GM15510 (cell line): ENCODE results near the gene FBXW8.

Experiments used
- POLR2A ChIP-seq: IDR thresholded peaks from 3 replicates; pipeline ENCODE4 v1.6.1; 2011; ENCODE audit warnings: borderline replicate concordance; ENCODE audit not compliant: insufficient read length; ENCODE audit errors: extremely low read depth

The FBXW8 gene

DNA sequence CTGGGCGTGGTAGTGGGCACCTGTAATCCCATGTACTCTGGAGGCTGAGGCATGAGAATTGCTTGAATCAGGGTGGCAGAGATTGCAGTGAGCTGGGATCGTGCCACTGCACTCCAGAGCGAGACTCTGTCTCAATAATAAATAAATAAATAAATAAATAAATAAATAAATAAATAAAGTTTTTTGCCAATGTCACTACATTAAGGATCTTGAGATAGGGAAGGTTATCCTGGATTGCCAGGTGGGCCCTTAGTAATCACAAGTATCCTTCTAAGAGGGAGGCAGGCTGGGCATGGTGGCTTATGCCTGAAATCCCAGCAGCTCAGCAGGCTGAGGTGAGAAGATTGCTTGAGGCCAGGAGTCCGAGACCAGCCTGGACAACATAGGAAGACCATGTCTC lies 4.5 kb upstream of the FBXW8 start:
- no peak for TF ChIP-seq POLR2A

DNA sequence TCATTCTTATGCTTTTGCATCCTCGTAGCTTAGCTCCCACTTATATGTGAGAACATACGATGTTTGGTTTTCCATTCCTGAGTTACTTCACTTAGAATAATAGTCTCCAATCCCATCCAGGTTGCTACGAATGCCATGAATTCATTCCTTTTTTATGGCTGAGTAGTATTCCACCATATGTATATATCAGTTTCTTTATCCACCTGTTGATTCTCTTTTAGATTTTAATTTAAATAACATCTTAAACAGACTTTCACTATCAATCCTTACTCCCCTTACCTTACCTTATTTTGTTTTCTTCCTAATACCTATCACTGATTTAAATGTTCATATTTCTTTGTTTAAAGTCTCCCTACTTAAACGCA lies 488 bp upstream of the FBXW8 start:
- no peak for TF ChIP-seq POLR2A

DNA sequence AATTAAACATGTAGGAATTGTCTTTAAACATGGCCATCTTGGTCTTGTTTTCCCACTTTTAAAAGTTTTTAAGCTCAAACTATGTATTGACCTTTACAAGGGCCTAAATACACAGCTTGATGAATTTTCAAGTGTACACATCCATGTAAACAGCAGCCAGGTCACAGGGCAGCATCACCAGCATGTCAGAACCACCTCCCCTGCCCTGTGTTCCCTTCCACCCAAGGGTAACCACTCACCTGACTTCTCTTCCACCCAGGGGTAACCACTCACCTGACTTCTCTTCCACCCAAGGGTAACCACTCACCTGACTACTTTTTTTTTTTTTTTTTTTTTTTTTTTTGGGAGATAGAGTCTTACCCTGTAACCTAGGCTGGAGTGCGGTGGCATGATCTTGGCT lies 4.6 kb downstream of the FBXW8 start:
- TF ChIP-seq POLR2A, result no peak

DNA sequence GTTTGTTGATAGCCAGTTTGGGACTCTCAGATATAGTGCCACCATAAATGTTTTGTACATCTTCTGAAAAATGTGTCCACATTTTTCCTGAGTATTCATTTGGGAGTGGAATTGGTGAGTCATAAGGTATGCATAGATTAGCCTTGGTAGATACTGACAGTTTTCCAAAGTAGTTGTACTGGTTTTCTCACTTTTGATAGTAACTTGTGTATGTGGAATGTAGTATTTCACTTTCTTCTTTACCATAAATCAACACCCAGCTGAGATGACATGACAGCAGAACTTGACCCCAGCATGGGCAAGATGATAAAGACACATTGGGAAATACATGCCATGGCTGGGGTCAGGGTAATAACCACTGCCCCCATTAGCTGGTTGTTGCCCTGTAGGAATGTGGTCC lies 5.4 kb downstream of the FBXW8 start:
- TF ChIP-seq POLR2A, result no peak

DNA sequence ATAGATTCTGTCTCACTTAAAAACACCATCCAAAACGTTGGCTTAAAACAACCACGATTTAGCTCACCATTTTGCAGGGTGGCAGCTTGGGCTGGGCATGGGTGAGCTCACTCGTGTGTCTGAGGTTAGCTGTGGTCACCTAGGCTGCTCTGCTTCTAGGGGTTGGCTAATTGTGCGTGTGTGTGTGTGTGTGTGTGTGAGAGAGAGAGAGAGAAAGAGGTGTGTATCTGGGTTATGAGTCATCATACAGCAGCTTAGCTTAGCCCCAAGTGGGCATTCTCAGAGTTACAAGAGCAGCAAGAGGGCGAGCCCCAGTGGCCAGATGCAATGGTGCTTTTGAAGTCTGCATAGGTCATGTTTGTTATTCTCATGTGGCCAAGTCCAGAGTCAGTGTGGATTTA lies 6.0 kb downstream of the FBXW8 start:
- TF ChIP-seq POLR2A, result no peak

DNA sequence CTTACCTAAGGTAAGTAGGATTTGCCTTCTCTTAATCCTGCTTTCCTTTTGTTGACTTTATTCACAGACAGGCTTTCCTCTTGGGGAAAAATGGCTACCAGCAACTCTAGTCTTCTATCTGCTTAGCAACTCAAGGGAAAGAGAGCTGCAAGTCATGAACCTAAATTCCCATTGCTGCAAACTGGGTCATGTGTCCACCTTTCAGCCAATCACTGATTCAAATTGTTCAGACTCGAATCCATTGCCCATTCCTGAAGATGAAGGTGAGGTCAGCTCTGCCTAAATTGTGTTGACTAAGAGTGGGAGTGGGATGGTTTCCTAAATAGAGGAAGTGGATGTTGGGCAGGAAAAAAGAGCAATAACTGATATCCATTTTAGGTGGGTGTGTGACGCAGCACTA lies 7.7 kb downstream of the FBXW8 start:
- TF ChIP-seq POLR2A, result no peak

DNA sequence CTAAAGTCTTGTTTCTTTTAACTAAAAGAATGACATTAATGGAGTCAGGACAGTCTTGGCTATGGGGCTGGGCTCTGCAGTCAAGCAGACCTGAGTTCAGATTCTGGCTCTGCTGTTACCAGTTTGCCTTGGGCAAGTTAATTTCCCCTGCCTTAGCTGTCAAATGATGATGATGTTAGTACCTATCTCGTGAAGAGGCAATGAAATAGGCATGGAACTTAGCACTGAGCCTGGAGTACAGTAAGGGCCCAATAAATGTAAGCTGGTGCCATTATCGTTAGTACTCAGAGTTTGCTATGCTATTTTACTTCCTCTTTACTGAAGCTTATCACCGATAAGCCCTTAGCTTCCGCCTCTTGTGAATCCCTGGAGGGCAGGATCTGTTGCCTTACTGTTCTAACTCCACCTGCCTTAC lies 8.5 kb downstream of the FBXW8 start:
- TF ChIP-seq POLR2A, result no peak

DNA sequence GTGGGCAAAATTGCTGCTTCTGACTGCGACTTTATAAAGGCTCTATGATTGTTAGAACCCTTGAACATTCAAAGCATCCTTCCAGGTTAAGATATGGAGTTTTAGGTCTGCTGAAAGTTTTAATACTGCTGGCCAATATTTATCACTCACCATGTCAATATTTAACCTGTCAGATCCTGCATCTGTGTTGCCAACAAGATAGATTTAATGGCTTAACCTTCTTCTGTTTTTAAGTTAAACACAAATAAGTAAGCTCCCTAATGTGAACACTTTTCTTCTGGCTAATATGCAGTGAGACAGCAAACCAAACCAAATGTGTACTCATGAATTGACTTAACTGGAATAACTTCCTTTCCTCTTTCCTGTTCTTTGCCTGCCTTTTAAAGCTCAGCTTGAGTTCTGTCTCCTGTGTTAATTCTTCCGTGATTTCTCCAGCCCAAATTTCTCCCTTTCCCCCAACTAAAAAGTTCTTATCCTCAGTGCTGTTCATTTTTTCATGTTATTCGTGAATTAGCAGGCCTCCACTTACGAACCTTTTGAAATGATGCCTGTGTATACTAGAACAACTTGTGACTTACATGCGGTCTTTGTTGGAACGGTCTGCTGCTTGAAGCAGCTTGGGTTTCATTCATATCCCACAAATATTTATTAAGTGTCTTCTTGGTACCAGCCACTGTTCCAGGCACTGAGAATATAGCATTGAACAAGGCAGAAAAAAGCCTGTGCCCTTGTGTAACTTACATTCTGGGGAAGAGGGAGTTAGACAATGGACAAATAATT lies 9.1 kb downstream of the FBXW8 start:
- no peak for TF ChIP-seq POLR2A

DNA sequence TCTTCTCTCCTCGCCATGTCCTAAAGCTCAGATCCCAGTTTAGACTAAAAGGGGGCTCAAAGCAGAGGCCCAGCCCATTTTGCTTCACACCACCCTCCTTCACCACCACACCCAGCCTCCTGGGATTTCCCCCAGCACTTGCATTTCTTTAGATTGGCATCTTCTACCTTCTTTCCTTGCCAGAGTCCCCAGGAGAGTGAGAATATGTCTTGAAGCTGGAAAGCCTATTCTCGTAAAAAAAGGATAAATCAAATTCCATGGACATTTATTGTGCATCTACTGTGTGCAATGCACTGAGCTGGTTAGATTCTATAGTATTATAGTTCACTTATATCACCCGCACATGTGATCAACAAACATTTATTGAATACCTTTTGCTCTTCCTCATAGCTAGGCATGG lies 10.2 kb downstream of the FBXW8 start:
- no peak for TF ChIP-seq POLR2A

DNA sequence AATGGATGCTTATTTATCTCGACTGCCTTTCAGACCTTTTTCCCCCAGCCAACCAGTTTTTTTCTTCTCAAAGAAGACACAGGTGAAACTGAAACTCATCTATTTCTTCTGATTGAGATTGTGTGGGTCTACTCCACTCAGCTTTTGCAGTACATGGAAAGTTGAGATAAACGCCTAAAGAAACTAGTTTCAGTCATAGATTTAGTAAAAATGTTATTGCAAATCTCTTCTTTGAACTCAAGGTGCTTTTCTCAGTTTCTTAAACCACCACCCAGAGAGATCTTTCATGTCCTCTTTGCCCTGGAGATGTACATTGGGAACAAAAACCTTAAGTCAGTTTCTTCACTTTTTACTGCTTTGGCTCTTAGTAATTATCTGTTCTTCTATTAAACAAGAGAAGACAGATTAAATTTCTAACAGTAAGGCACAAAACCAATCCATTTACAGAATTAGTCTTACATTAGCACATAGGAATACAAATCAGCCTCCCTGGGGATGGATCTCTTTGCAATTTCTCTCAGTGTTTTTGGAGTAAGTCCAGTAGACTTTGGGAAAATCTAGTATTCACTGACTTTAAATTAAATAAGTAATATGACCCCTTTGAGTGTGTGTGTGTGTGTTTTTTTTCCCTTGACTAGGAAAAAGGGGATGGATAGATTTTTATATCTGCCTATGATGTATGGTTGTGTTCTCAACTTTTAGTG lies 11.6 kb downstream of the FBXW8 start:
- TF ChIP-seq POLR2A, result no peak

DNA sequence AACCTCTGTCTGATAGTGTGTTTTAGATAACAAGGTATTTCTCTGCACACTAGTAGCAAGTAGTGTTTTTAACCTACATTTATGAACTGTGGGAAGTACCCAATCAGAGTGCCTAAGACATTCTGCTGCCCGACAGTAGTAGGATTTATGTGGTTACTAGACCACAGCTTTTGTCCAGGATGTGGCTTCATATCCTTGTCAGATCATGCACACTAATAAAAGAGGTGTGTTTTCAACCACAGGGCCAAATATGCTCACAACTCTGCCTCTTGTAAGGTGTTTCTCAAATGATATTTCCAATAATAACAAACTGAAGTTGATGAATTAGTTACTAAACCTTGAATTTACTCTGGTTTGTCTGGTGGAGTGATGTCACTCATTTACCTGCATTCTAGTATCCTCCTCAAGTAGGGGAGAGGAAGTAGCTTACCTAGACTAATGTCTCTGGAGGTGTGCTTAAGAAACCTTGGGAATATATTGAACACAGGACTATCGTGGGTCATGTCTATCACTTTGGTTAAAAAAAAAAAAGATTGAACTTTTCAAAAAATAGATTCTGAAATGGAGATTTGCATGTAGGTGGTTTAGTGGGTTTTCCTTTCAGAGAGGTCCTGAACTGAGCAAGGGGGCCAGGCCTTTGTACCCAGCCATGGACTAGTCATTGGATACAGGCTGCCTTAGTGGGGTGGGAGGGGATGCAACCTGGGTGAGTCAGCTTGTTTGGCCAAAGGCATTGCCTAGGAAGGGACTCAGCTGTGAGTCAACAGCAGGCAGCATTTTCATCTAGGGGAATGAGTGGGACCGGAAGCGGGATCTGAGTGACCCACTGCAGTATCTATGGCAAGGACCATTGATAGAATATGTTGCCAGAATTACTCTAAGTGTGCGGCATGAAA lies 14.1 kb downstream of the FBXW8 start:
- no peak for TF ChIP-seq POLR2A

DNA sequence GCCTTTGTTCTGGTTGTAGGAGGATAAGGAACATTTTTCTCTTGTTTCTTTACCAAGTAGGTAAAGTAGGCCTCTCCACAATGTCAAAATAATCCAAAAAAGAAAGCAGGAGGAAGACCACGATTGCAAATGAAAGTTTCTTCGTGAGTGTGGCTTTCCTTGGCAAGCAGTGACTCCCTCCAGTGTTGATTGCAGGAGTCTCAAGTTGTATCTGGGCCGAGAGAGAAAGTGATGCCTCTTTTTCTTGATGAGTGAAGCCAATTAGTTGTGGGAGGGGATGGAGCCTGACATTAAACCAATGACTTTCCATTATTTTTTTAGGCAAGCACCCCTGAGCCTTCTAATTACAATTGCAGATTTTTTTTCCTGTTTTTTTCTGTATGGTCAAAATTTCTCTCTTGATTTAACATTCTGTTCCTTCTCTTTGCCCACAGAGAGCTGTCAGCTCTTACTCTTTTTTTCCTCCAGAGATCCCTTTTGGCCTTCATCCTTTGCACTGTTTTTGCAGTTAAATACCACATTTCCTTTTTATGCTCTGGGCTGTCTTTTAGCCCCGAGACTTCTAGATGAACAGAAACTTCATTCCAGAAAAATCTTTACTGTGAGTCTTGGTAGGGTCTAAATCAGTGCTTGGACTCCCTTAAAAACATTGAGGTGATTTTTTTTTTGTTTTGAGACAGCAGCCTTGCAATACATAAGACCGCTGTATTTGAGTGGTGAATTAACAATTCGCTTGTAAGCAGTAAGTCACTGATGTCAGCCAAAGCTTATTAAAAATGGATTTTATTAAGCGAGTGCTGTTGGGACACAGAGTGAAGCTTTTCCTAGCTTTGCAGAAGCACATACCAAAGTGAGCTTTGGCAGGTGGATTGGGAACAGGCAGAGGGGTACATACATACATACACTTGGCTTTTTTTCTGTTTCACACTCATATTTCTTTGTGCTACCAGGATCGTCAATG lies 15.8 kb downstream of the FBXW8 start:
- no peak for TF ChIP-seq POLR2A

DNA sequence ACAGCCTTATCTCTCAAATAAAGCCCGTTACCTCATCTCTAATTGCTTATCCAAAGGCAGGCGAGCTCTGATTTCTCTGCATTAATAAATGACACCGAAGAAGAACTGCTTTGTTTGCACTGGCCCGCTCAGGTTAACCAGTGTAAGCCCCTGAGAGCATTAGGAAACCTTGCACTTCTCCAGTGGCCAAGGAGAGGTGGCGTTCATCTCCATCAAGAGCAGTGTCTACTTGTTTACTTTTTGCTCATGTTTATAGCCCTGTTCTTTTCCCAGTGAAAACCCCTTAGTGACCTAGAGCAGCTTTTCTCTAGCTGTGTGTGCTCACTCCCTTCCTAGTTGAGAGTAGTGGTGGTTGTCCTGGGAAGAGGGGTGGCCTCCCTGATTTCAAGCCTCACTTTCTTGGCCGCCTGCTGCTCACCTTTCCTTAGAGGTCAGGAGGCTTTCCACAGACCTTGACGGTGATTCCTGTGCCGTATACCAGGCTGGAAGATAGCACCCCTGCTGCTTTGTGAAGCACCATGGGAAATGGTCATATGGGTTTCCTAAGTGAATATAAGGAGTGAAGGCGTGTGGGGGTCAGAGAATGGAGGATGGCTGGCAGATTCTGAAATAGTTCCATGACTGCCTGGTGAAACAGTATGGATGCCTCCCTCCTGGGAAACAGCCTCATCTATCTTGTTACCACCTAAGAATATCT lies 16.6 kb downstream of the FBXW8 start:
- TF ChIP-seq POLR2A, result no peak

DNA sequence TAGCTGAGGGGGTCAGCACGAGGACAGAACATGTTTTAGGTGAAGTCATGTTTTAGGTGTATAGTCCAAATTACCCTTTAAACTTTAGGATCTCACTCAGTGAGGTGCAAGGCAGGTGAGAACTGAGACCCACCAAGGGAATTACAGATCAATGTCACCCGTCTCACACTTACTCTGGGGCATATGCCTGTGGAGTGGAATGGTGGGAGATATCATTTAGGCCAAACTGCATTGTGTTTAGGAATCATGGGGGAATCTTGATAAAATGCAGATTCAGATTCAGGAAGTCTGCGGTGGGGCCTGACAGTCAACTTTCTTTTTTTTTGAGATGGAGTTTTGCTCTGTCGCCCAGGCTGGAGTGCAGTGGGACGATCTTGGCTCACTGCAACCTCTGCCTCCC lies 17.8 kb downstream of the FBXW8 start:
- TF ChIP-seq POLR2A, result no peak

DNA sequence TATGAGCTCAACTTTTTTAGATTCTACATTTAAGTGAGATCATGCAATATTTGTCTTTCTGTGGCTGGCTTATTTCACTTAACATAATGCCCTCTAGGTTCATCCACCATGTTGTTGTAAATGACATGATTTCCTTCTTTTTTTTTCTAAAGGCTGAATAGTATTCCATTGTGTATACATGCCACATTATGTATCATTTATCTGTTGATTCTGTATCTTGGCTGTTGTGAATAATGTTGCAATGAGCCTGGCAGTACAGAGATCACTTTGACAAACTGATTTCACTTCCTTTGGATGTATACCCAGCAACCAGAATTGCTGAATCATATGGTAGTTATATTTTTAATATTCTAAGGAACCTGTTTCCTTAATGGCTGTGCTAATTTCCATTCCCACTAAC lies 19.1 kb downstream of the FBXW8 start:
- no peak for TF ChIP-seq POLR2A

DNA sequence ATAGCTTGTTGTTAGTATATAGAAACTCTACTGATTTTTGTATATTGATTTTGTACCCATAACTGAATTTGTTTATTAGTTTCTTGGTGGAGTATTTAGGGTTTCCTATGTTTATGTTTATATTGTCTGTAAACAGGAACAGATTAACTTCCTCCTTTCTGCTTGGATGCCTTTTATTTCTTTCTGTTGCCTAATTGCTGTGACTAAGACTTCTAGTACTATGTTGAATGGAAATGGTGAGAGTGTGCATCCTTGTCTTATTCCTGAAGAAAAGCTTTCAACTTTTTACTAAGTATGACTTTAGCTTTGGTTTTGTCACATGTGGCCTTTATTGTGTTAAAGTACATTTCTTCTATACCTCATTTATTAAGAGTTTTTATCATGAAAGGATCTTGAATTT lies 20.9 kb downstream of the FBXW8 start:
- TF ChIP-seq POLR2A, result no peak
